Measurements from ENCODE around the gene GALNT2. TPM values are rescaled to one million over a fixed set of nuclear protein-coding genes. Genes with fewer than 3 reads are reported as not detected.

The GALNT2 gene
- total and polyA plus RNA-seq, 9 of the 15 experiments (the other 6 are each of a cell fraction or from before 2014, with no cell fraction given): 1.6 to 106 (median 51.9) TPM

- TF ChIP-seq BCLAF1 (IDR thresholded peaks at IDR 0.05; ENCODE audit: borderline replicate concordance in 1 of 2, control insufficient read depth in 1 of 2, low read depth in 2 of 2, low read length in 1 of 2) (0 out of 4 replicates have a peak, but pooled peaks of 1 of the 2 experiments have one; percentile 19), ZNF740 (CRISPR knock-in tag; IDR thresholded peaks at IDR 0.05) (no peak), ZNF740 (tag; IDR thresholded peaks at IDR 0.05) (no peak), ZBTB7A (IDR thresholded peaks at IDR 0.05; ENCODE audit: borderline replicate concordance, control insufficient read depth, low read depth, low read length) (peak; percentile 30; the same call in 1 of the 2 replicates), ZKSCAN3 (CRISPR knock-in tag; IDR thresholded peaks at IDR 0.05) (no peak), AFF1 (IDR thresholded peaks at IDR 0.05; ENCODE audit: low read depth in 1 of 2, partially characterized antibody in 2 of 2) (peak in 1 of 2 experiments; percentile 41), PHF21A (IDR thresholded peaks at IDR 0.05; ENCODE audit: borderline replicate concordance, low read depth) (no peak), ZNF280A (IDR thresholded peaks at IDR 0.05; ENCODE audit: low read depth, partially characterized antibody) (peak; percentile 89), NFRKB (IDR thresholded peaks at IDR 0.05; ENCODE audit: low read depth) (no peak), PURB (CRISPR knock-in tag; IDR thresholded peaks at IDR 0.05; ENCODE audit: low read depth) (no peak), SPI1 (IDR thresholded peaks at IDR 0.05; ENCODE audit: borderline replicate concordance, low read depth, low read length) (no peak), POLR2AphosphoS2 (IDR thresholded peaks at IDR 0.05; ENCODE audit: low read length) (no peak), HDAC3 (IDR thresholded peaks at IDR 0.05; ENCODE audit: borderline replicate concordance, partially characterized antibody) (no peak), ZNF143 (CRISPR knock-in tag; IDR thresholded peaks at IDR 0.05) (peak; percentile 64), TFAP4 (CRISPR knock-in tag; IDR thresholded peaks at IDR 0.05; ENCODE audit: borderline replicate concordance) (peak; percentile 68), RCOR1 (IDR thresholded peaks at IDR 0.05; ENCODE audit: borderline replicate concordance in 1 of 2, low read depth in 2 of 2, low read length in 2 of 2) (peak in 1 of 2 experiments; percentile 73; a peak in 2 of 4 replicates), EGR1 (conservative IDR thresholded peaks at IDR 0.05) (no peak)
Observed at GRCh38 chr1:230167419-230167852, 100.4 kb downstream of the GALNT2 start (continued).

All from K562 (cell line).